Liver (tissue), 9 donors: ENCODE data around the gene COL4A1. TPM values are rescaled to one million over a fixed set of nuclear protein-coding genes. Genes with fewer than 3 reads are reported as not detected.

ENCODE experiments used
- DNase-seq: peaks from one replicate; pipeline ENCODE4 v3.0.0-alpha.2; 2017; ENCODE audit warnings: low spot score
- H3K27ac ChIP-seq, 2 donors: one replicate each; pipeline ENCODE4 v1.7.0; 2013; ENCODE audit warnings: inconsistent platforms in 2 of 2, low read length in 2 of 2, control low read depth in 1 of 2, low read depth in 1 of 2, mild to moderate bottlenecking in 1 of 2
- H3K27me3 ChIP-seq, 4 donors: one replicate each; pipeline versions ENCODE4 v1.6.1 to v1.7.0; 2013; ENCODE audit warnings: low read length in 3 of 4, inconsistent platforms in 1 of 4, mild to moderate bottlenecking in 1 of 4, moderate library complexity in 1 of 4; ENCODE audit not compliant: control insufficient read depth in 4 of 4, insufficient read depth in 4 of 4
- H3K36me3 ChIP-seq, 4 donors: one replicate each; pipeline versions ENCODE4 v1.6.1 to v1.7.0; 2013; ENCODE audit warnings: low read length in 3 of 4, mild to moderate bottlenecking in 3 of 4, low read depth in 1 of 4, moderate library complexity in 1 of 4; ENCODE audit not compliant: control insufficient read depth in 4 of 4, insufficient read depth in 3 of 4
- H3K4me1 ChIP-seq, 4 donors: one replicate each; pipeline versions ENCODE4 v1.6.1 to v1.7.0; 2013; ENCODE audit warnings: low read length in 3 of 4, mild to moderate bottlenecking in 3 of 4, moderate library complexity in 1 of 4; ENCODE audit not compliant: control insufficient read depth in 4 of 4, insufficient read depth in 4 of 4
- H3K4me3 ChIP-seq, 3 donors: one replicate each; pipeline versions ENCODE4 v1.6.1 to v1.7.0; 2013; ENCODE audit warnings: low read length in 3 of 3, control low read depth in 1 of 3, low read depth in 1 of 3, mild to moderate bottlenecking in 1 of 3
- H3K9ac ChIP-seq, 2 donors: one replicate each; pipeline ENCODE4 v1.7.0; 2013; ENCODE audit warnings: low read length in 2 of 2, mild to moderate bottlenecking in 2 of 2, moderate library complexity in 2 of 2, control low read depth in 1 of 2, low read depth in 1 of 2
- H3K9me3 ChIP-seq, 4 donors: one replicate each; pipeline versions ENCODE4 v1.6.1 to v1.7.0; 2013; ENCODE audit warnings: low read length in 3 of 4; ENCODE audit not compliant: control insufficient read depth in 4 of 4
- EGR1 ChIP-seq, 2 donors: IDR thresholded peaks; 2 replicates each; pipeline ENCODE4 v1.6.1; 2016 to 2018; ENCODE audit warnings: antibody characterized with exemption in 2 of 2, low read depth in 2 of 2
- FOXA1 ChIP-seq: IDR thresholded peaks from 2 replicates; pipeline ENCODE4 v1.6.1; 2016; ENCODE audit warnings: antibody characterized with exemption
- GABPA ChIP-seq, 2 donors: IDR thresholded peaks in 1 of 2; conservative IDR thresholded peaks in 1 of 2; 2 replicates each; pipeline ENCODE4 v1.6.1; 2016; ENCODE audit warnings: antibody characterized with exemption in 2 of 2, mild to moderate bottlenecking in 1 of 2, moderate library complexity in 1 of 2
- HNF4A ChIP-seq, 2 donors: conservative IDR thresholded peaks; 2 replicates each; pipeline ENCODE4 v1.6.1; 2016; ENCODE audit warnings: antibody characterized with exemption in 2 of 2, mild to moderate bottlenecking in 2 of 2
- HNF4G ChIP-seq: IDR thresholded peaks from 2 replicates; pipeline ENCODE4 v1.6.1; 2016; ENCODE audit warnings: antibody characterized with exemption
- JUND ChIP-seq, 2 donors: IDR thresholded peaks; 2 replicates each; pipeline ENCODE4 v1.6.1; 2016; ENCODE audit warnings: antibody characterized with exemption in 2 of 2
- NR2F2 ChIP-seq: IDR thresholded peaks from 2 replicates; pipeline ENCODE4 v1.6.1; 2016; ENCODE audit warnings: antibody characterized with exemption
- RAD21 ChIP-seq, 2 donors: IDR thresholded peaks; 2 replicates each; pipeline ENCODE4 v1.6.1; 2016; ENCODE audit warnings: antibody characterized with exemption in 2 of 2, mild to moderate bottlenecking in 2 of 2
- RXRA ChIP-seq, 2 donors: IDR thresholded peaks; 2 replicates each; pipeline ENCODE4 v1.6.1; 2017 to 2018; ENCODE audit warnings: antibody characterized with exemption in 2 of 2, mild to moderate bottlenecking in 1 of 2
- TAF1 ChIP-seq: conservative IDR thresholded peaks from 2 replicates; pipeline ENCODE4 v1.6.1; 2016; ENCODE audit warnings: antibody characterized with exemption, mild to moderate bottlenecking
- YY1 ChIP-seq: IDR thresholded peaks from 2 replicates; pipeline ENCODE4 v1.6.1; 2016; ENCODE audit warnings: antibody characterized with exemption, mild to moderate bottlenecking
- WGBS: extraction: QIAGEN DNeasy Blood & Tissue Kit; methylation state at CpG from one replicate; pipeline ENCODE4 v1.1.7; 2013; 5-methylcytosine and 5-hydroxymethylcytosine counted together
- polyA plus RNA-seq, 2 donors: library from polyadenylated mRNA; stranded (reverse) in 1 of 2; unstranded in 1 of 2; fragments of 200-250 nt in 1 of 2; fragments of >200 nt in 1 of 2; fragmentation: Nextera tagmentation in 1 of 2; extraction: Ambion mirVana in 1 of 2; gene quantifications; one replicate each; pipeline versions ENCODE4 v1.2.1 to v1.2.3, GENCODE V29; 2013 to 2015
- total RNA-seq, 2 donors: library from RNA; depleted of rRNA; stranded (reverse); fragments of >200 nt; gene quantifications; one replicate each; pipeline ENCODE4 v1.2.3, GENCODE V29; 2014
- TF ChIP-seq, protein P1 (sequence below): IDR thresholded peaks from 2 replicates; pipeline ENCODE4 v1.6.1; 2016; ENCODE audit warnings: antibody characterized with exemption, mild to moderate bottlenecking
- TF ChIP-seq, protein P2 (sequence below): IDR thresholded peaks from 2 replicates; pipeline ENCODE4 v1.6.1; 2016; ENCODE audit warnings: antibody characterized with exemption
- TF ChIP-seq, protein P3 (sequence below): fragments of 150-350 bp; IDR thresholded peaks from 2 replicates; pipeline ENCODE4 v1.5.1; 2017; ENCODE audit warnings: improper control_type of control experiment, low read depth, low read length; ENCODE audit not compliant: missing input control
- TF ChIP-seq, protein P4 (sequence below): IDR thresholded peaks from 2 replicates; pipeline ENCODE4 v1.6.1; 2016; ENCODE audit warnings: antibody characterized with exemption
- donor health status: healthy.
- donor health status: healthy.
- donor health status: healthy.
- donor health status: healthy.
- donor health status: healthy.

The COL4A1 gene
- total and polyA plus RNA-seq, 4 donors = 5.0 to 68.5 (median 37.9) TPM

DNA sequence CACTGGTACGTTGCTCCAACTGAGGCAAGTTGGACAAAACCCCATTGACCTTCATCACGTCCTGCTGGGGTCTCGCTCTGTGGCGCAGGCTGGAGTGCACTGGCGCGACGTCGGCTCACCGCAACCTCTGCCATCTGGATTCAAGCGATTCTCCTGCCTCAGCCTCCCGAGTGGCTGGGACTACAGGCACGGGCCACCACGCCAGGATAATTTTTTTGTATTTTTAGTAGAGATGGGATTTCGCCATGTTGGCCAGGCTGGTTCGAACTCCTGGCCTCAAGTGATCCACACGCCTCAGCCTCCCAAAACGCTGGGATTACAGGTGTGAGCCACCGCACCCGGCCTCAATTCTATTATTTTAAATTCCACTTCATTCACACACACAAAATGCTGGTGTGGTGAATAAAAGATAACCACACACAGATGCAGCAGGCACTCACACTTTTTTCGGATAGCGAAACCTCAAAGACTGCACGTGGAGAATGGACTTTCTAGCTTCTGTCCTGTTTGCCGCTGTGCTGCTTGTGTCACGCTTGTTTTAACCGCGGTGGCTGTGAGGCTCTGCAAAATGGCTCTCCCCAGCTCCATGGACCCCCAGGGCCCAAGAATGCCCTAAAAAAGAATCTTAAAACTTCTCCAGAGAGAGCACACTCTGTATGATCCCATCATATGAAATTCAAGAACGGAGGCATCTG is 58.4 kb downstream of the COL4A1 start (continued):
- TF ChIP-seq, protein P1, sequence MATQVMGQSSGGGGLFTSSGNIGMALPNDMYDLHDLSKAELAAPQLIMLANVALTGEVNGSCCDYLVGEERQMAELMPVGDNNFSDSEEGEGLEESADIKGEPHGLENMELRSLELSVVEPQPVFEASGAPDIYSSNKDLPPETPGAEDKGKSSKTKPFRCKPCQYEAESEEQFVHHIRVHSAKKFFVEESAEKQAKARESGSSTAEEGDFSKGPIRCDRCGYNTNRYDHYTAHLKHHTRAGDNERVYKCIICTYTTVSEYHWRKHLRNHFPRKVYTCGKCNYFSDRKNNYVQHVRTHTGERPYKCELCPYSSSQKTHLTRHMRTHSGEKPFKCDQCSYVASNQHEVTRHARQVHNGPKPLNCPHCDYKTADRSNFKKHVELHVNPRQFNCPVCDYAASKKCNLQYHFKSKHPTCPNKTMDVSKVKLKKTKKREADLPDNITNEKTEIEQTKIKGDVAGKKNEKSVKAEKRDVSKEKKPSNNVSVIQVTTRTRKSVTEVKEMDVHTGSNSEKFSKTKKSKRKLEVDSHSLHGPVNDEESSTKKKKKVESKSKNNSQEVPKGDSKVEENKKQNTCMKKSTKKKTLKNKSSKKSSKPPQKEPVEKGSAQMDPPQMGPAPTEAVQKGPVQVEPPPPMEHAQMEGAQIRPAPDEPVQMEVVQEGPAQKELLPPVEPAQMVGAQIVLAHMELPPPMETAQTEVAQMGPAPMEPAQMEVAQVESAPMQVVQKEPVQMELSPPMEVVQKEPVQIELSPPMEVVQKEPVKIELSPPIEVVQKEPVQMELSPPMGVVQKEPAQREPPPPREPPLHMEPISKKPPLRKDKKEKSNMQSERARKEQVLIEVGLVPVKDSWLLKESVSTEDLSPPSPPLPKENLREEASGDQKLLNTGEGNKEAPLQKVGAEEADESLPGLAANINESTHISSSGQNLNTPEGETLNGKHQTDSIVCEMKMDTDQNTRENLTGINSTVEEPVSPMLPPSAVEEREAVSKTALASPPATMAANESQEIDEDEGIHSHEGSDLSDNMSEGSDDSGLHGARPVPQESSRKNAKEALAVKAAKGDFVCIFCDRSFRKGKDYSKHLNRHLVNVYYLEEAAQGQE = no peak
- TF ChIP-seq TAF1 = no peak
- TF ChIP-seq FOXA1 = no peak

DNA sequence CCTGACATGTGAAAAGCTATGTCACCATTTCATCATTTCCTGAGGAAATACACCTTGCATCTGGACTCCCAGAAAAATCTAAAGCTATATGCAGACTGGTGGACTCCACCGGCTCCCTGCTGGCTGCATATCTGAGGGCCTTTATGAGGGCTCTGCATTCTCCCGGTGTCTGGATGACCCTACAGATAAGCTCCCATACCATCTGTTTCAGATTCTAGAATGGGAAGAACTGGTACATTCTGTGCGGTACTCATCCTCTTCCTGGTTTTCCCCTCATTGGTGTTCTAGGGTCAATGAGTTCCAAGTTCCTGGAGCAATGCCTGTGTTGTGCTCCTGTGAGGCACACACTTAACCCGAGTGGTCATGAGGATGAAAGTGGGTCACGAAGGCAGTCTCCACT is 60.4 kb downstream of the COL4A1 start:
- Histone ChIP-seq H3K4me3 (no peak overlapping the region), H3K27me3 (no peaks in the 10 kb centered on the region), H3K9me3 (no peaks in the 10 kb centered on the region), H3K4me1 (no peaks in the 10 kb centered on the region), H3K27ac (peak overlapping the region; percentile 13 to 29), H3K9ac (no peak overlapping the region), H3K36me3 (no peaks in the 10 kb centered on the region)
- TF ChIP-seq HNF4G (no peak), YY1 (no peak), FOXA1 (no peak), NR2F2 (peak; percentile 64)
- TF ChIP-seq, protein P2, sequence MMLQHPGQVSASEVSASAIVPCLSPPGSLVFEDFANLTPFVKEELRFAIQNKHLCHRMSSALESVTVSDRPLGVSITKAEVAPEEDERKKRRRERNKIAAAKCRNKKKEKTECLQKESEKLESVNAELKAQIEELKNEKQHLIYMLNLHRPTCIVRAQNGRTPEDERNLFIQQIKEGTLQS = no peak
- TF ChIP-seq, protein P3, sequence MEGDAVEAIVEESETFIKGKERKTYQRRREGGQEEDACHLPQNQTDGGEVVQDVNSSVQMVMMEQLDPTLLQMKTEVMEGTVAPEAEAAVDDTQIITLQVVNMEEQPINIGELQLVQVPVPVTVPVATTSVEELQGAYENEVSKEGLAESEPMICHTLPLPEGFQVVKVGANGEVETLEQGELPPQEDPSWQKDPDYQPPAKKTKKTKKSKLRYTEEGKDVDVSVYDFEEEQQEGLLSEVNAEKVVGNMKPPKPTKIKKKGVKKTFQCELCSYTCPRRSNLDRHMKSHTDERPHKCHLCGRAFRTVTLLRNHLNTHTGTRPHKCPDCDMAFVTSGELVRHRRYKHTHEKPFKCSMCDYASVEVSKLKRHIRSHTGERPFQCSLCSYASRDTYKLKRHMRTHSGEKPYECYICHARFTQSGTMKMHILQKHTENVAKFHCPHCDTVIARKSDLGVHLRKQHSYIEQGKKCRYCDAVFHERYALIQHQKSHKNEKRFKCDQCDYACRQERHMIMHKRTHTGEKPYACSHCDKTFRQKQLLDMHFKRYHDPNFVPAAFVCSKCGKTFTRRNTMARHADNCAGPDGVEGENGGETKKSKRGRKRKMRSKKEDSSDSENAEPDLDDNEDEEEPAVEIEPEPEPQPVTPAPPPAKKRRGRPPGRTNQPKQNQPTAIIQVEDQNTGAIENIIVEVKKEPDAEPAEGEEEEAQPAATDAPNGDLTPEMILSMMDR = no peak
- WGBS = 59% methylated on average over 5 of the region's 5 CpGs
- DNase-seq = no peak

DNA sequence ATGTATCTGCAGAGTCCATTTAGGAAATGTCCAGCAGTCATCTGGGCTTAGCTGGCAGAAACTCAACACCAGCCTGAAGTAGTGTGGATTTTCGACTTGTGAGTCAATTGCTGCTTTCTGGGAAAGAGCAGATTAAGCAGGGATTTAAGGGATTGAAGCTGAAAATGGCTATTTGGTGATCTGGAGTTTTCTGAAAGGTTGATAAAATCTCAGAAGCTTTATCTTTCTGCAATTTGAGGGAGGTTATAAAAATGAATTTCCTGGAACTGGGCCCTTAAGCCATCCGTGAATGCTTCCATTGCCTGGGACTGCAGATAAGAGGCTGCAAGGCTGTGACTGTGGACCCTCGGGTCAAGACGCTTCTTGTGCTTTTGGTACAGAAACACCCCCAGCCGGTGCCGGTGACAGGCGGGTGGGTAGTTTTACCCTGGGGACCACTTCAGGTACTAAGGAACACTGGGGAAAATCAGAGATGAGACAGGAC is 61.5 kb downstream of the COL4A1 start:
- no peaks in the 10 kb centered on the region for H3K4me1 ChIP-seq
- no peak for DNase-seq
- H3K36me3 ChIP-seq = no peaks in the 10 kb centered on the region
- no peaks in the 10 kb centered on the region for H3K9me3 ChIP-seq
- no peak overlapping the region for H3K27ac ChIP-seq
- no peak for TF ChIP-seq HNF4A (conservative IDR thresholded peaks at IDR 0.05)
- no peak for TF ChIP-seq NR2F2
- TF ChIP-seq EGR1 (IDR thresholded peaks at IDR 0.05; ENCODE audit: low read depth in 2 of 2) = no peak
- no peak for TF ChIP-seq YY1
- no peak for TF ChIP-seq HNF4G
- no peak for TF ChIP-seq RAD21 (IDR thresholded peaks at IDR 0.05)
- no peak for TF ChIP-seq JUND (IDR thresholded peaks at IDR 0.05)
- TF ChIP-seq, protein P2 = no peak
- TF ChIP-seq RXRA (IDR thresholded peaks at IDR 0.05) = no peak
- TF ChIP-seq, protein P4, sequence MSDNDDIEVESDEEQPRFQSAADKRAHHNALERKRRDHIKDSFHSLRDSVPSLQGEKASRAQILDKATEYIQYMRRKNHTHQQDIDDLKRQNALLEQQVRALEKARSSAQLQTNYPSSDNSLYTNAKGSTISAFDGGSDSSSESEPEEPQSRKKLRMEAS = no peak
- TF ChIP-seq, protein P3 = no peak
- TF ChIP-seq, protein P1 = no peak
- TF ChIP-seq GABPA (IDR thresholded peaks at IDR 0.05 in 1 of 2, conservative IDR thresholded peaks at IDR 0.05 in 1 of 2) = no peak
- no peak for TF ChIP-seq FOXA1
- 70% methylated on average over 7 of the region's 7 CpGs for WGBS
- no peak overlapping the region for H3K9ac ChIP-seq
- no peaks in the 10 kb centered on the region for H3K27me3 ChIP-seq
- H3K4me3 ChIP-seq = no peak overlapping the region
